Measurements from ENCODE around the gene PLXNB1. TPM values are rescaled to one million over a fixed set of nuclear protein-coding genes. Genes with fewer than 3 reads are reported as not detected.
"Not testable (repeated sequence)": the region's sequence is repeated elsewhere in the genome, so short reads cannot be mapped to it uniquely, and the experiment has no call there.

The PLXNB1 gene, protein sequence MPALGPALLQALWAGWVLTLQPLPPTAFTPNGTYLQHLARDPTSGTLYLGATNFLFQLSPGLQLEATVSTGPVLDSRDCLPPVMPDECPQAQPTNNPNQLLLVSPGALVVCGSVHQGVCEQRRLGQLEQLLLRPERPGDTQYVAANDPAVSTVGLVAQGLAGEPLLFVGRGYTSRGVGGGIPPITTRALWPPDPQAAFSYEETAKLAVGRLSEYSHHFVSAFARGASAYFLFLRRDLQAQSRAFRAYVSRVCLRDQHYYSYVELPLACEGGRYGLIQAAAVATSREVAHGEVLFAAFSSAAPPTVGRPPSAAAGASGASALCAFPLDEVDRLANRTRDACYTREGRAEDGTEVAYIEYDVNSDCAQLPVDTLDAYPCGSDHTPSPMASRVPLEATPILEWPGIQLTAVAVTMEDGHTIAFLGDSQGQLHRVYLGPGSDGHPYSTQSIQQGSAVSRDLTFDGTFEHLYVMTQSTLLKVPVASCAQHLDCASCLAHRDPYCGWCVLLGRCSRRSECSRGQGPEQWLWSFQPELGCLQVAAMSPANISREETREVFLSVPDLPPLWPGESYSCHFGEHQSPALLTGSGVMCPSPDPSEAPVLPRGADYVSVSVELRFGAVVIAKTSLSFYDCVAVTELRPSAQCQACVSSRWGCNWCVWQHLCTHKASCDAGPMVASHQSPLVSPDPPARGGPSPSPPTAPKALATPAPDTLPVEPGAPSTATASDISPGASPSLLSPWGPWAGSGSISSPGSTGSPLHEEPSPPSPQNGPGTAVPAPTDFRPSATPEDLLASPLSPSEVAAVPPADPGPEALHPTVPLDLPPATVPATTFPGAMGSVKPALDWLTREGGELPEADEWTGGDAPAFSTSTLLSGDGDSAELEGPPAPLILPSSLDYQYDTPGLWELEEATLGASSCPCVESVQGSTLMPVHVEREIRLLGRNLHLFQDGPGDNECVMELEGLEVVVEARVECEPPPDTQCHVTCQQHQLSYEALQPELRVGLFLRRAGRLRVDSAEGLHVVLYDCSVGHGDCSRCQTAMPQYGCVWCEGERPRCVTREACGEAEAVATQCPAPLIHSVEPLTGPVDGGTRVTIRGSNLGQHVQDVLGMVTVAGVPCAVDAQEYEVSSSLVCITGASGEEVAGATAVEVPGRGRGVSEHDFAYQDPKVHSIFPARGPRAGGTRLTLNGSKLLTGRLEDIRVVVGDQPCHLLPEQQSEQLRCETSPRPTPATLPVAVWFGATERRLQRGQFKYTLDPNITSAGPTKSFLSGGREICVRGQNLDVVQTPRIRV (N-terminal part only)
- 4.1 and 8.9 TPM in 2 replicates for total RNA-seq (2014; rRNA removed; shearing (Covaris generic))

- DNase-seq (ENCODE audit: low read depth), result peak; percentile 64
These were observed at the start of gene PLXNB1 for GRCh38 chr3:48429960-48430707. PLXNB1 (minus strand) TSS chr3:48430086; CDS start chr3:48424611, 5,475 bp downstream.

- DNase-seq (ENCODE audit: low read depth), result no peak
These were observed 49.0 kb upstream of the PLXNB1 start for GRCh38 chr3:48478626-48479555.

- DNase-seq (ENCODE audit: low read depth), result no peak
These were observed 48.2 kb upstream of the PLXNB1 start for GRCh38 chr3:48477959-48478520.

DNA sequence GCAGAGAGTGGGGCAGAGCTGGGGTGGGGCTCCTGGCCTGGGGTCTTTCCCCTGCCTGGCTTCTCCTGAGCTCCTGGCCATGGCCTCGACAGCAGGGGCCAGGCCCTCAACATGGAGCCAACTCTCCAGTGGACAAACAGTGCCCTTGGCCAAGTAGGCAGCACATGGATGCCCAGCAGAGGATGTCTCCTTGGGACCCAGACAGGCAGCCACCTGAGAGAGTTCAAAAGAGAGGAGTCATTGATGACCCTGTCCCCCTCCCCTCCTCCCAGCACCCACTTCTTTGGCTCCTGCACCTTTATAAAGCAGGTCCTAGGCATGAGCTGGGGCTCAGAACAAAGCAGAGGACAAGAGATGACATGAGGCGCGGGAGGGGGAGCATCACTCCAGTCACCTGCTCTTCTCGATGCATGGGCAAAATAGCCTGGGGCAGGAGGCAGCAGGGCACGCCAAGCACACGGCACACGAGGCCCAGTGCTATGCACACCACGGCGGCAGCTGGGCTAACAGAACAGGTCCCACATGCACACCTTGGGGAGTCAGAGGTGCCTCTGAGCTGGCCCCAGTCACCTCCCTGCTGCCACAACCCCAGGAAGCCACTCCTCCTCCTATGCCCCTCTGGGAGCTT lies 46.7 kb upstream of the PLXNB1 start:
- no peak for DNase-seq (ENCODE audit: low read depth)

GRCh38 chr3:48475188-48475587 lies 45.3 kb upstream of the PLXNB1 start:
- no peak for DNase-seq (ENCODE audit: low read depth)

DNA sequence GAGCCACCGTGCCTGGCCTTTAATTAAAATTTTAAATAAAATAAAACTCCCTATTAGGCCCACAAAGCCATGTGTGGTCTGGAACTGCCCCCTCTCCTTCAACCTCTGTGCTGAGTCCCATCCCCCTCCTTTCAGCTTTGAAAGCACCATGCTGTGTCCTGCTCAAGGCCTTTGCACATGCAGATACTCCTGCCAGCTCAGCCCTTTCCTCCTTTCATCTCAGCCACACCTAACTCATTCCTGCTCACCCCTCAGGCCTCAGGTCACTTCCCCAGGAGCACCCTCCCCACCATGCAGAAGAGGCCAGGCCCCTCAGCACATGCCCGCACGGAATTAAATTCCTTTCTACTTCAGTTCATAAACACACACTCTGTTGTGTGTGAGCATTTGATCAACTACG lies 44.7 kb upstream of the PLXNB1 start:
- no peak for DNase-seq (ENCODE audit: low read depth)

- DNase-seq (ENCODE audit: low read depth), result not testable (repeated sequence)
These were observed 44.1 kb upstream of the PLXNB1 start for GRCh38 chr3:48474031-48474430.

DNA sequence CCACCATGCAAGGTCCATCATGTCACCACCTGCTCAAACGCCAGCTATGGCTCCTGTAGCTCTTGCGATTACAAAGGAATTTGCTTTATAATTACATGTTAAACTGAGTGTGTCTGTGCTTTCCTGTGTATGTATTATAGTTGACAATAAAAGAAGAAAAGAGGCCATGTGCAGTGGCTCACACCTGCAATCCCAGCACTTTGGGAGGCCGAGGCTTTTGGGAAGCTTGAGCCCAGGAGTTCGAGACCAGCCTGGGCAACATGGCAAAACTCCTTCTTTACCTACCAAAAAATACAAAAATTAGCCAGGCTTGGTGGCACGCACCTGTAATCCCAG lies 43.7 kb upstream of the PLXNB1 start:
- no peak for DNase-seq (ENCODE audit: low read depth)

- peak; percentile 96 for DNase-seq (ENCODE audit: low read depth)
These were observed 43.2 kb upstream of the PLXNB1 start for GRCh38 chr3:48472923-48473616.

GRCh38 chr3:48472673-48472922 lies 42.7 kb upstream of the PLXNB1 start:
- no peak for DNase-seq (ENCODE audit: low read depth)

GRCh38 chr3:48470286-48470685 lies 40.4 kb upstream of the PLXNB1 start:
- DNase-seq (ENCODE audit: low read depth), result no peak

GRCh38 chr3:48469046-48469915 lies 39.4 kb upstream of the PLXNB1 start:
- DNase-seq (ENCODE audit: low read depth), result peak; percentile 28

DNA sequence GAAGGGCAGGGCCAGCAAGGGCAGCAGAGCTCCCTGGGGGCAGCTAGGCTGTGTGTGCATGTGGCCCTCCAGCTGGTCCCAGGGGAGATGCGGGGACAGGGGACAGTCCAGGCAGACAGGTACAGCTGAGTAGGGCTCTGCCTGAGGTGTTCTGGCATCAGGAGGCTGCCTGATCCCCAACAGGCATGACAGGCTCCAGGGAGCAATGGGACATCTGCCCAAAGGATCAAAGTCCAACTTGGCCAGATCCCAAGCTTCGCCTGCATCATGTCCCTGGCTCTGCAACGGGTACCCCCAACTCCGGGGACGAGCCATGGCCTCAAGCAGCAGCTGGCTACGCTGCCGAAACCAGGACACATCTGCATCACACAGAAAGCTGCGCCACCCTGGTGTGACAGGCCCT lies 38.4 kb upstream of the PLXNB1 start:
- DNase-seq (ENCODE audit: low read depth), result no peak

DNA sequence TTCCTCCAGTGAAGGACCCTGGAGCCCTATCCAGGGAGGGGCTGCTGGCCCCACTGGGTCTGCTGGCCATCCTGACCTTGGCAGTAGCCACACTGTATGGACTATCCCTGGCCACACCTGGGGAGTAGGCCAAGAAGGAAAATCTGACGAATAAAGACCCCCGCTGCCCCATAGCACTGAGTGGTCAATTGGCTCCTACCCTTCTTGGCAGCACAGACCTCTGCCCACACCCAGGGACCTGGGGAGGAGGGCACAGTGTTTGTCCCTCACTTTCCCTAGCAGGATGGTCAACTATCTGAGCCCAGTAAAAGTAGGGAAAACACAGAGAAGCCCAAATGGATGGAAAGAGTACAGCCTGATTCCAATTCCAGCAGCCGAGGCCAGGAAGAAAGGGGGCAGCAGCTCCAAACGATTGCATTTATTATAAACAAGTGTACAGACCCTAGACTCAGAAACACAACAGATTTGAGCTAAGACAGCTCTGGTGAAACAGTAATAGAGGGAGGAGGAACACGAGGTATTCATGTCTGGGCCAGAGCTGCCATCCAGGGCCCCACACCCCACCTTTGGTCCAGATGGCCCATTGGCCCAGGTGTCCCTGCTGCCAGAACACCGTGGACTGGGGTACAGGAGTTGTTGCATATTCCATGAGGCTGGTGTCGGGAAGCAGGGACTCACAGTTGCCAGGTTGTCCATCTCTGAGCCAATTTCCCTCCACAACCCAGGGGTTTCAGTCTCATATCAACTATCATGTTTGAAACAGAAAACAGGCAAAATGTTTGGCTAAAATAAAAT lies 37.8 kb upstream of the PLXNB1 start:
- DNase-seq (ENCODE audit: low read depth), result no peak

DNA sequence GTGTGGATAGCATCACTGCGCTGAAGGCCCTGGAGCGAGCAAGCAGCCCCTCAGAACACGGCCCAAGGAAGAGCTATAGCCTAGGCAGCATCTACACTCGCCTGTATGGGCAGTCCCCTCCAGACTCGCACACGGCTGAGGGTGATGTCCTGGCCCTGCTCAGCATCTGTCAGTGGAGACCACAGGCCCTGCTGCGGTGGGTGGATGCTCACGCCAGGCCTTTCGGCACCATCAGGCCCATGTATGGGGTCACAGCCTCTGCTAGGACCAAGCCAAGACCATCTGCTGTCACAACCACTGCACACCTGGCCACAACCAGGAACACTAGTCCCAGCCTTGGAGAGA lies 37.2 kb upstream of the PLXNB1 start:
- no peak for DNase-seq (ENCODE audit: low read depth)

GRCh38 chr3:48466386-48467109 lies 36.7 kb upstream of the PLXNB1 start:
- DNase-seq (ENCODE audit: low read depth), result peak; percentile 43
